GM12878 (cell line): ENCODE data around the gene INSIG1. TPM values are rescaled to one million over a fixed set of nuclear protein-coding genes. Genes with fewer than 3 reads are reported as not detected.

Experiments
- ATAC-seq: fragments of 200-7000 bp; cut with Tn5 transposase; 3 replicates; pipeline ENCODE4 v1.9.1; 2020; ENCODE audit warnings: mild to moderate bottlenecking, moderate library complexity
- BruUV-seq: library from RNA; stranded (reverse); fragments of 400-500 nt; replicated peaks from 2 replicates; lab custom pipeline; 2021; lab: Mats Ljungman, UMichigan
- CTCF ChIA-PET: fragments of 300-600 bp; sonication (Branson Sonifier 250); formaldehyde crosslinking; extraction: SDS; loops from one replicate; lab custom pipeline; 2021; ENCODE audit warnings: inconsistent platforms; lab: Yijun Ruan, JAX
- POLR2A ChIA-PET: fragments of 350-600 bp; formaldehyde crosslinking; extraction: SDS; loops from one replicate; lab custom pipeline; 2021; ENCODE audit warnings: inconsistent platforms; lab: Charles Lee
- RAD21 ChIA-PET: fragments of 300-600 bp; sonication (Branson Sonifier 250); formaldehyde crosslinking; loops from one replicate; lab custom pipeline; 2023; ENCODE audit warnings: antibody characterized with exemption; ENCODE audit not compliant: unreplicated experiment; lab: Charles Lee
- SMC1A ChIA-PET: fragments of 300-600 bp; sonication (Branson Sonifier 250); formaldehyde crosslinking; loops from one replicate; lab custom pipeline; 2023; ENCODE audit not compliant: unreplicated experiment, uncharacterized antibody; lab: Charles Lee
- DNase-seq: peaks from one replicate; pipeline ENCODE4 v3.0.0-alpha.2; 2011; ENCODE audit warnings: low read depth, low spot score
- FAIRE-seq: peaks from 3 replicates; lab custom pipeline; 2011; peaks lifted over from hg19 to GRCh38; lab: Jason Lieb, UNC
- H2AFZ ChIP-seq: 2 replicates; pipeline ENCODE4 v1.6.0; 2011; ENCODE audit warnings: low read depth, low read length, control low read depth; ENCODE audit not compliant: control insufficient read depth
- H3K27ac ChIP-seq: 2 replicates; pipeline ENCODE4 v1.5.1; 2011; ENCODE audit warnings: control low read depth; ENCODE audit not compliant: control insufficient read depth, insufficient read depth
- H3K27me3 ChIP-seq, 2 experiments: replicated peaks in 1 of 2; 2 replicates each; pipeline versions ENCODE4 v1.6.0 to v1.6.1; 2011; ENCODE audit warnings: low read length in 1 of 2; ENCODE audit not compliant: control insufficient read depth in 2 of 2, insufficient read depth in 2 of 2
- H3K36me3 ChIP-seq, 2 experiments: 2 replicates each; pipeline ENCODE4 v1.5.1; 2011; ENCODE audit warnings: low read length in 1 of 2; ENCODE audit not compliant: control insufficient read depth in 2 of 2, insufficient read depth in 2 of 2
- H3K4me1 ChIP-seq: 2 replicates; pipeline ENCODE4 v1.6.1; 2011; ENCODE audit warnings: mild to moderate bottlenecking, low read length, moderate library complexity, mixed read lengths; ENCODE audit not compliant: control insufficient read depth, insufficient read depth
- H3K4me2 ChIP-seq: 2 replicates; pipeline ENCODE4 v1.6.0; 2011; ENCODE audit warnings: control low read depth; ENCODE audit not compliant: control insufficient read depth, insufficient read depth
- H3K4me3 ChIP-seq: fragments of 200-600 bp; sonication (generic); 2 replicates; pipeline ENCODE4 v1.5.1; 2016
- H3K79me2 ChIP-seq: 2 replicates; pipeline ENCODE4 v1.6.0; 2011; ENCODE audit warnings: low read length; ENCODE audit not compliant: control insufficient read depth, insufficient read depth
- H3K9ac ChIP-seq: 2 replicates; pipeline ENCODE4 v1.8.0; 2011; ENCODE audit warnings: low read length, control low read depth, mixed read lengths; ENCODE audit not compliant: control insufficient read depth, insufficient read depth
- H3K9me3 ChIP-seq: replicated peaks from 3 replicates; pipeline ENCODE4 v1.5.1; 2011; ENCODE audit warnings: mild to moderate bottlenecking, low read length; ENCODE audit not compliant: control insufficient read depth, insufficient read depth
- H4K20me1 ChIP-seq: 2 replicates; pipeline ENCODE4 v1.6.0; 2011; ENCODE audit not compliant: control insufficient read depth, insufficient read depth
- CHD4 ChIP-seq: fragments of 200-600 bp; sonication (generic); IDR thresholded peaks from 2 replicates; pipeline ENCODE4 v1.6.1; 2016; ENCODE audit warnings: mild to moderate bottlenecking
- EED ChIP-seq: sonication (generic); IDR thresholded peaks from 2 replicates; pipeline ENCODE4 v1.6.1; 2016; ENCODE audit warnings: antibody characterized with exemption, low read depth
- FOXK2 ChIP-seq: fragments of 450-650 bp; IDR thresholded peaks from 2 replicates; pipeline ENCODE4 v1.6.1; 2017; ENCODE audit warnings: mild to moderate bottlenecking, moderate library complexity
- JUND ChIP-seq: IDR thresholded peaks from 2 replicates; pipeline ENCODE4 v1.6.1; 2012; ENCODE audit warnings: low read depth, mild to moderate bottlenecking, low read length, improper control_type of control experiment, moderate library complexity
- MAX ChIP-seq: IDR thresholded peaks from 2 replicates; pipeline ENCODE4 v1.6.1; 2012; ENCODE audit warnings: low read depth, low read length, improper control_type of control experiment
- MTA2 ChIP-seq: fragments of 450-650 bp; IDR thresholded peaks from 2 replicates; pipeline ENCODE4 v1.6.1; 2016; ENCODE audit warnings: low read depth, mild to moderate bottlenecking, moderate library complexity
- NR2F1 ChIP-seq: fragments of 450-650 bp; conservative IDR thresholded peaks from 2 replicates; pipeline ENCODE4 v1.6.1; 2017; ENCODE audit warnings: mild to moderate bottlenecking
- POLR2AphosphoS2 ChIP-seq: IDR thresholded peaks from 2 replicates; pipeline ENCODE4 v1.6.1; 2011; ENCODE audit warnings: low read depth, mild to moderate bottlenecking, low read length, improper control_type of control experiment, moderate library complexity
- RAD21 ChIP-seq: IDR thresholded peaks from 2 replicates; pipeline ENCODE4 v1.6.1; 2011; ENCODE audit warnings: mild to moderate bottlenecking, low read depth, low read length, moderate library complexity; ENCODE audit not compliant: insufficient read depth
- TCF12 ChIP-seq: IDR thresholded peaks from 2 replicates; pipeline ENCODE4 v1.6.1; 2011; ENCODE audit warnings: low read depth, mild to moderate bottlenecking, low read length
- TCF7 ChIP-seq: IDR thresholded peaks from 2 replicates; pipeline ENCODE4 v1.6.1; 2014; ENCODE audit warnings: antibody characterized with exemption, borderline replicate concordance
- ZBED1 ChIP-seq: IDR thresholded peaks from 2 replicates; pipeline ENCODE4 v1.6.1; 2016; ENCODE audit warnings: borderline replicate concordance
- ZNF207 ChIP-seq: fragments of 450-650 bp; IDR thresholded peaks from 2 replicates; pipeline ENCODE4 v1.6.1; 2014; ENCODE audit warnings: antibody characterized with exemption, mild to moderate bottlenecking, borderline replicate concordance
- ZNF24 ChIP-seq: fragments of 450-650 bp; IDR thresholded peaks from 2 replicates; pipeline ENCODE4 v1.6.1; 2017; ENCODE audit warnings: antibody characterized with exemption, mild to moderate bottlenecking
- ZSCAN29 ChIP-seq: fragments of 450-650 bp; IDR thresholded peaks from 2 replicates; pipeline ENCODE4 v1.6.1; 2017; ENCODE audit warnings: mild to moderate bottlenecking, moderate library complexity
- WGBS: methylation state at CpG from one replicate; pipeline ENCODE4 v1.1.6; 2016; ENCODE audit warnings: low lambda C conversion rate; ENCODE audit not compliant: insufficient replicate concordance, insufficient coverage; ENCODE audit errors: missing lambda C conversion rate; 5-methylcytosine and 5-hydroxymethylcytosine counted together
- in situ Hi-C: fragments of 300-500 bp; cut with MboI; formaldehyde crosslinking; loops from 9 replicates; pipeline ENCODE4 v1.14.3; 2018; ENCODE audit warnings: mixed read lengths
- intact Hi-C: fragments of 100-400 bp; cut with micrococcal nuclease; formaldehyde crosslinking; loops from one replicate; pipeline ENCODE4 v1.14.2; 2022; ENCODE audit not compliant: unreplicated experiment
- polyA plus RNA-seq, 11 experiments: library from polyadenylated mRNA; depleted of rRNA in 4 of 11; unstranded in 6 of 11; stranded (reverse) in 5 of 11; fragments of >200 nt; fragmentation: Nextera tagmentation in 4 of 11; fragmentation: Illumina TruSeq in 1 of 11; extraction: Ambion mirVana in 4 of 11; extraction: Trizol in 1 of 11; gene quantifications; 1 replicate in 1 of 11; 2 replicates in 10 of 11; pipeline versions ENCODE4 v1.2.1 to v1.2.3, GENCODE V29; 2011 to 2016; ENCODE audit warnings: inconsistent platforms in 2 of 11, missing spikeins in 2 of 11, low read depth in 1 of 11
- total RNA-seq, 4 experiments: library from RNA; depleted of rRNA in 3 of 4; stranded (reverse); fragments of >200 nt in 3 of 4; fragmentation: Illumina TruSeq in 1 of 4; extraction: Trizol in 1 of 4; gene quantifications; 2 replicates each; pipeline versions ENCODE4 v1.2.1 to v1.2.3, GENCODE V29; 2013 to 2021
- TF ChIP-seq, protein P1 (sequence below): fragments of 450-650 bp; formaldehyde crosslinking; IDR thresholded peaks from 2 replicates; pipeline ENCODE4 v1.5.0; 2022; ENCODE audit warnings: mild to moderate bottlenecking, missing genetic modification characterization
- TF ChIP-seq, protein P2 (sequence below): fragments of 450-650 bp; IDR thresholded peaks from 2 replicates; pipeline ENCODE4 v1.6.1; 2016; ENCODE audit warnings: mild to moderate bottlenecking, moderate library complexity, borderline replicate concordance
- TF ChIP-seq, protein P3 (sequence below): IDR thresholded peaks from 2 replicates; pipeline ENCODE4 v1.6.1; 2011; ENCODE audit warnings: borderline replicate concordance, low read depth, mild to moderate bottlenecking, moderate library complexity, mixed read lengths, low read length; ENCODE audit not compliant: insufficient read depth; ENCODE audit errors: extremely low read length

Gene INSIG1
- total and polyA plus RNA-seq, 10 of the 15 experiments (the other 5 are each of a cell fraction or from before 2014, with no cell fraction given), result 29.6 to 168 (median 91.1) TPM

DNA sequence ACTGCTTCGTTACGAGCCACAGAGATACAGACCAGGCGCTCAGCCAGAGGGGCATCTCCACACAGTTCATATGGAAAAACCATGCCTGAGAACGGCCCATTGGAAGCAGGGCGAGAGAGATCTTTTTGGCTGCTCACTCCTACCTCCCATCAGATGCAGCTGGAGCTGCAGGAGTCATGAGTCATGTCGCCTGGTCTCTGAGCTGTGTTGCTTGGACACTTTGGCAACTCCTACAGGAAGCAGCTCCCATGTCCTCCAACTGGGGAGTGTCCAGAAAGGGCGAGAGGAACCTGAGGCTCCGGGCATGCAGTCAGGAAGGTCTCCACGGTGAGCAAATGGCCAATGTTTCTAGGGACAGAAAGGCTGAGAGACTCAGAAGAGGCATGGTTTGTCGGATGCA lies 24.9 kb downstream of the INSIG1 start:
- POLR2A ChIA-PET, result no interaction called here
- H3K27me3 ChIP-seq, result no peaks in the 10 kb centered on the region
- 5% methylated on average over 10 of the region's 10 CpGs for WGBS
- intact Hi-C loops (no loop called here), in situ Hi-C loops (no loop called here)
- RAD21 ChIA-PET, result no interaction called here
- H3K9me3 ChIP-seq, result peaks cover 15% of the 10 kb centered on the region; the same call in 2 of the 3 replicates
- DNase-seq (no peak), ATAC-seq (no peak), FAIRE-seq (no peak)
- H3K9ac ChIP-seq, result no peak overlapping the region
- H3K4me3 ChIP-seq, result no peak overlapping the region
- H3K27ac ChIP-seq, result no peak overlapping the region
- no TSS peak for BruUV-seq
- CTCF ChIA-PET, result no interaction called here
- H3K36me3 ChIP-seq, result no peaks in the 10 kb centered on the region
- SMC1A ChIA-PET, result interaction anchor here (1.2 kb wide), 1 partner anchor 9 kb away, joined by 3 read pairs; no protein-coding TSS in a partner anchor
- H2AFZ ChIP-seq, result no peak overlapping the region
- no peaks in the 10 kb centered on the region for H3K4me1 ChIP-seq
- no peaks in the 10 kb centered on the region for H3K79me2 ChIP-seq
- no peaks in the 10 kb centered on the region for H4K20me1 ChIP-seq
- H3K4me2 ChIP-seq, result no peak overlapping the region
- TF ChIP-seq ZBED1 (no peak), FOXK2 (no peak), ZNF24 (no peak), ZNF207 (no peak), MTA2 (no peak), TCF12 (no peak), ZSCAN29 (no peak), MAX (no peak), NR2F1 (no peak), JUND (no peak), TCF7 (no peak), EED (no peak), CHD4 (no peak), POLR2AphosphoS2 (no peak), RAD21 (no peak)
- TF ChIP-seq, protein P1, sequence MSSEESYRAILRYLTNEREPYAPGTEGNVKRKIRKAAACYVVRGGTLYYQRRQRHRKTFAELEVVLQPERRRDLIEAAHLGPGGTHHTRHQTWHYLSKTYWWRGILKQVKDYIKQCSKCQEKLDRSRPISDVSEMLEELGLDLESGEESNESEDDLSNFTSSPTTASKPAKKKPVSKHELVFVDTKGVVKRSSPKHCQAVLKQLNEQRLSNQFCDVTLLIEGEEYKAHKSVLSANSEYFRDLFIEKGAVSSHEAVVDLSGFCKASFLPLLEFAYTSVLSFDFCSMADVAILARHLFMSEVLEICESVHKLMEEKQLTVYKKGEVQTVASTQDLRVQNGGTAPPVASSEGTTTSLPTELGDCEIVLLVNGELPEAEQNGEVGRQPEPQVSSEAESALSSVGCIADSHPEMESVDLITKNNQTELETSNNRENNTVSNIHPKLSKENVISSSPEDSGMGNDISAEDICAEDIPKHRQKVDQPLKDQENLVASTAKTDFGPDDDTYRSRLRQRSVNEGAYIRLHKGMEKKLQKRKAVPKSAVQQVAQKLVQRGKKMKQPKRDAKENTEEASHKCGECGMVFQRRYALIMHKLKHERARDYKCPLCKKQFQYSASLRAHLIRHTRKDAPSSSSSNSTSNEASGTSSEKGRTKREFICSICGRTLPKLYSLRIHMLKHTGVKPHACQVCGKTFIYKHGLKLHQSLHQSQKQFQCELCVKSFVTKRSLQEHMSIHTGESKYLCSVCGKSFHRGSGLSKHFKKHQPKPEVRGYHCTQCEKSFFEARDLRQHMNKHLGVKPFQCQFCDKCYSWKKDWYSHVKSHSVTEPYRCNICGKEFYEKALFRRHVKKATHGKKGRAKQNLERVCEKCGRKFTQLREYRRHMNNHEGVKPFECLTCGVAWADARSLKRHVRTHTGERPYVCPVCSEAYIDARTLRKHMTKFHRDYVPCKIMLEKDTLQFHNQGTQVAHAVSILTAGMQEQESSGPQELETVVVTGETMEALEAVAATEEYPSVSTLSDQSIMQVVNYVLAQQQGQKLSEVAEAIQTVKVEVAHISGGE (CRISPR knock-in tag), result no peak
- TF ChIP-seq, protein P2, sequence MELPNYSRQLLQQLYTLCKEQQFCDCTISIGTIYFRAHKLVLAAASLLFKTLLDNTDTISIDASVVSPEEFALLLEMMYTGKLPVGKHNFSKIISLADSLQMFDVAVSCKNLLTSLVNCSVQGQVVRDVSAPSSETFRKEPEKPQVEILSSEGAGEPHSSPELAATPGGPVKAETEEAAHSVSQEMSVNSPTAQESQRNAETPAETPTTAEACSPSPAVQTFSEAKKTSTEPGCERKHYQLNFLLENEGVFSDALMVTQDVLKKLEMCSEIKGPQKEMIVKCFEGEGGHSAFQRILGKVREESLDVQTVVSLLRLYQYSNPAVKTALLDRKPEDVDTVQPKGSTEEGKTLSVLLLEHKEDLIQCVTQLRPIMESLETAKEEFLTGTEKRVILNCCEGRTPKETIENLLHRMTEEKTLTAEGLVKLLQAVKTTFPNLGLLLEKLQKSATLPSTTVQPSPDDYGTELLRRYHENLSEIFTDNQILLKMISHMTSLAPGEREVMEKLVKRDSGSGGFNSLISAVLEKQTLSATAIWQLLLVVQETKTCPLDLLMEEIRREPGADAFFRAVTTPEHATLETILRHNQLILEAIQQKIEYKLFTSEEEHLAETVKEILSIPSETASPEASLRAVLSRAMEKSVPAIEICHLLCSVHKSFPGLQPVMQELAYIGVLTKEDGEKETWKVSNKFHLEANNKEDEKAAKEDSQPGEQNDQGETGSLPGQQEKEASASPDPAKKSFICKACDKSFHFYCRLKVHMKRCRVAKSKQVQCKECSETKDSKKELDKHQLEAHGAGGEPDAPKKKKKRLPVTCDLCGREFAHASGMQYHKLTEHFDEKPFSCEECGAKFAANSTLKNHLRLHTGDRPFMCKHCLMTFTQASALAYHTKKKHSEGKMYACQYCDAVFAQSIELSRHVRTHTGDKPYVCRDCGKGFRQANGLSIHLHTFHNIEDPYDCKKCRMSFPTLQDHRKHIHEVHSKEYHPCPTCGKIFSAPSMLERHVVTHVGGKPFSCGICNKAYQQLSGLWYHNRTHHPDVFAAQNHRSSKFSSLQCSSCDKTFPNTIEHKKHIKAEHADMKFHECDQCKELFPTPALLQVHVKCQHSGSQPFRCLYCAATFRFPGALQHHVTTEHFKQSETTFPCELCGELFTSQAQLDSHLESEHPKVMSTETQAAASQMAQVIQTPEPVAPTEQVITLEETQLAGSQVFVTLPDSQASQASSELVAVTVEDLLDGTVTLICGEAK, result no peak
- TF ChIP-seq, protein P3, sequence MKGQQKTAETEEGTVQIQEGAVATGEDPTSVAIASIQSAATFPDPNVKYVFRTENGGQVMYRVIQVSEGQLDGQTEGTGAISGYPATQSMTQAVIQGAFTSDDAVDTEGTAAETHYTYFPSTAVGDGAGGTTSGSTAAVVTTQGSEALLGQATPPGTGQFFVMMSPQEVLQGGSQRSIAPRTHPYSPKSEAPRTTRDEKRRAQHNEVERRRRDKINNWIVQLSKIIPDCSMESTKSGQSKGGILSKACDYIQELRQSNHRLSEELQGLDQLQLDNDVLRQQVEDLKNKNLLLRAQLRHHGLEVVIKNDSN, result no peak
